ENCODE data around the gene CZIB. TPM values are rescaled to one million over a fixed set of nuclear protein-coding genes. Genes with fewer than 3 reads are reported as not detected.

Gene CZIB
- total and polyA plus RNA-seq, 2 of the 13 experiments (the other 11 are each of a cell fraction or from before 2014, with no cell fraction given), result 49.2 to 67.0 TPM

DNA sequence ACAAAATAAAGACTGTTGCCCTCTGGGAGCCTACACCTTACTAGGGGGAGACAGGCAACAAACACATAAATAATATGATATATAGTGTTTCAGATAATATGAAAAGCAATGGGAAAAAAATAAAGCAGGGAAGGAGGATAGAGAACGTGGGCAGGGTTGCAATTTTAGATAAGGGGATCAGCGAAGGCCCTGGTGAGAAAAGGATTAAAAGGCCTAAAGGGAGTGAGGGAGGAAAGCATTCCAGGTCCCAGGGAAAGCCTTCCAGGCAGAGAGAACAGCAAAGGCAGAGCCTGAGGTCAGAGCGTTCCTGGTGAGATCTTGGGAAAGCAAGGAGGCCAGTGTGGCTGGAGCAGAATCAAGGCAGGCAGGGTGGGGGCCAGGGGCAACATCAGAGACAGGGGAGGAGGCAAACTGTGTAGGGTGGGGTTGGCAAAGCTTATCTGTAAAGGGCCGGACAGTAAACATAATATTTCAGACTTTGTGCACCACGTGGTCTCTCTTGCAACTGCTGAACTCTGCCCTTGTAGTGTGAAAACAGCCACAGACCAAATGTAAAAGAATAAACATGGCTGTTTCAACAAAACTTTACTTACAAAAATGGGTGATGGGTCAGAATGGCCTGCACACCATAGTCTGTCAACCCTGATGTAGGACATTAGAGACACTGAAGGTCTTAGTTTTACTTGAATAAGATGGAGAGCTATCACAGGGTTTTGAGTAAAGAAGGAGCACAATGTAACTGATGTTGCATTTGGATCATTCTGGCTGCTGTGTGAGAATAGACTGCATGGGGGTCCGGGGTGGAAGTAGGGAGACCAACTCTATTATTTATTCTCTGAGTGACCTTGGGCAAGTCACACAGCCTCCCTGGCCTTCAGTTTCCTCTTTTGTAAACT, 37.1 kb downstream of the CZIB start (continued):
- no peak for TF ChIP-seq TFDP2 (CRISPR knock-in tag; IDR thresholded peaks at IDR 0.05)
- no peak for TF ChIP-seq ZFP36L2 (CRISPR knock-in tag; IDR thresholded peaks at IDR 0.05)
- TF ChIP-seq ZKSCAN1 (IDR thresholded peaks at IDR 0.05; ENCODE audit: low read length), result peak; percentile 44
- TF ChIP-seq ZNF652 (CRISPR knock-in tag; IDR thresholded peaks at IDR 0.05; ENCODE audit: borderline replicate concordance, low read depth), result no peak
- peak; percentile 57; the same call in 1 of the 2 replicates for TF ChIP-seq ZSCAN25 (CRISPR knock-in tag; IDR thresholded peaks at IDR 0.05)
- no peak for TF ChIP-seq SRY (CRISPR knock-in tag; IDR thresholded peaks at IDR 0.05)
- TF ChIP-seq GTF2F1 (IDR thresholded peaks at IDR 0.05; ENCODE audit: low read length), result no peak
- TF ChIP-seq ZNF512B (CRISPR knock-in tag; IDR thresholded peaks at IDR 0.05; ENCODE audit: borderline replicate concordance), result no peak
- TF ChIP-seq ZNF274 (CRISPR knock-in tag; IDR thresholded peaks at IDR 0.05), result no peak
- TF ChIP-seq TBX3 (IDR thresholded peaks at IDR 0.05; ENCODE audit: borderline replicate concordance), result peak; percentile 92
- no peak for TF ChIP-seq ZNF3 (CRISPR knock-in tag; IDR thresholded peaks at IDR 0.05)
- TF ChIP-seq, protein P1, sequence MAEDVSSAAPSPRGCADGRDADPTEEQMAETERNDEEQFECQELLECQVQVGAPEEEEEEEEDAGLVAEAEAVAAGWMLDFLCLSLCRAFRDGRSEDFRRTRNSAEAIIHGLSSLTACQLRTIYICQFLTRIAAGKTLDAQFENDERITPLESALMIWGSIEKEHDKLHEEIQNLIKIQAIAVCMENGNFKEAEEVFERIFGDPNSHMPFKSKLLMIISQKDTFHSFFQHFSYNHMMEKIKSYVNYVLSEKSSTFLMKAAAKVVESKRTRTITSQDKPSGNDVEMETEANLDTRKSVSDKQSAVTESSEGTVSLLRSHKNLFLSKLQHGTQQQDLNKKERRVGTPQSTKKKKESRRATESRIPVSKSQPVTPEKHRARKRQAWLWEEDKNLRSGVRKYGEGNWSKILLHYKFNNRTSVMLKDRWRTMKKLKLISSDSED (CRISPR knock-in tag; IDR thresholded peaks at IDR 0.05), result no peak
- no peak for TF ChIP-seq AGO1 (IDR thresholded peaks at IDR 0.05; ENCODE audit: low read depth, low read length, poor library complexity, severe bottlenecking)
- TF ChIP-seq KDM3A (CRISPR knock-in tag; IDR thresholded peaks at IDR 0.05; ENCODE audit: low read depth), result 0 out of 2 replicates have a peak, but pooled peaks have one; percentile 53
- TF ChIP-seq MZF1 (CRISPR knock-in tag; IDR thresholded peaks at IDR 0.05; ENCODE audit: borderline replicate concordance), result no peak
- TF ChIP-seq SAP130 (CRISPR knock-in tag; IDR thresholded peaks at IDR 0.05; ENCODE audit: low read depth), result peak; percentile 78
- TF ChIP-seq SOX6 (IDR thresholded peaks at IDR 0.05), result no peak
- peak; percentile 94 for TF ChIP-seq SOX6 (CRISPR knock-in tag; IDR thresholded peaks at IDR 0.05)
- TF ChIP-seq GPBP1L1 (CRISPR knock-in tag; IDR thresholded peaks at IDR 0.05), result no peak
- peak; percentile 56 for TF ChIP-seq ELF3 (CRISPR knock-in tag; IDR thresholded peaks at IDR 0.05)
- TF ChIP-seq MATR3 (CRISPR knock-in tag; IDR thresholded peaks at IDR 0.05), result no peak

Data from HepG2 (cell line).